ENCODE results near the gene MYO3B. TPM values are rescaled to one million over a fixed set of nuclear protein-coding genes. Genes with fewer than 3 reads are reported as not detected.
A peak's percentile ranks its signal among the peaks of the same experiment; 100 is the strongest.
"Not testable (repeated sequence)": the region's sequence is repeated elsewhere in the genome, so short reads cannot be mapped to it uniquely, and the experiment has no call there.

The MYO3B gene
- polyA plus RNA-seq, 12 donors = 0.07 to 3.2 (median 0.23) TPM; not detected in 2

- DNase-seq = no peak
Observed at GRCh38 chr2:170262806-170263205, 84.9 kb downstream of the MYO3B start.

- DNase-seq = not testable (repeated sequence)
Observed at GRCh38 chr2:170263728-170264521, 86.0 kb downstream of the MYO3B start.

- no peak for DNase-seq
Observed at GRCh38 chr2:170264522-170264860, 86.5 kb downstream of the MYO3B start.

- DNase-seq = no peak
Observed at GRCh38 chr2:170264865-170265264, 86.9 kb downstream of the MYO3B start.

GRCh38 chr2:170265321-170265720 is 87.4 kb downstream of the MYO3B start:
- DNase-seq = no peak

GRCh38 chr2:170266358-170266757 is 88.4 kb downstream of the MYO3B start:
- no peak for DNase-seq

- DNase-seq = no peak
Observed at GRCh38 chr2:170267071-170267470, 89.1 kb downstream of the MYO3B start.

- no peak for DNase-seq
Observed at GRCh38 chr2:170270278-170270864, 92.4 kb downstream of the MYO3B start.

GRCh38 chr2:170271340-170271739 is 93.4 kb downstream of the MYO3B start:
- peak; percentile 4 for DNase-seq

GRCh38 chr2:170276056-170276455 is 98.1 kb downstream of the MYO3B start:
- DNase-seq = no peak

GRCh38 chr2:170276925-170277629 is 99.1 kb downstream of the MYO3B start:
- DNase-seq = no peak

GRCh38 chr2:170277951-170278350 is 100.0 kb downstream of the MYO3B start:
- DNase-seq = no peak

- not testable (repeated sequence) for DNase-seq
Observed at GRCh38 chr2:170279615-170280014, 101.7 kb downstream of the MYO3B start.

GRCh38 chr2:170282851-170283250 is 104.9 kb downstream of the MYO3B start:
- no peak for DNase-seq

- DNase-seq = no peak
Observed at GRCh38 chr2:170284205-170284604, 106.3 kb downstream of the MYO3B start.

- DNase-seq = no peak
Observed at GRCh38 chr2:170288859-170289258, 110.9 kb downstream of the MYO3B start.

- no peak for DNase-seq
Observed at GRCh38 chr2:170291474-170291873, 113.5 kb downstream of the MYO3B start.

- DNase-seq = no peak
Observed at GRCh38 chr2:170292415-170292814, 114.5 kb downstream of the MYO3B start.

GRCh38 chr2:170297496-170297895 is 119.5 kb downstream of the MYO3B start:
- DNase-seq = no peak

GRCh38 chr2:170298115-170298514 is 120.2 kb downstream of the MYO3B start:
- no peak for DNase-seq

GRCh38 chr2:170298861-170299429 is 121.0 kb downstream of the MYO3B start:
- DNase-seq = no peak

- no peak for DNase-seq
Observed at GRCh38 chr2:170300993-170301392, 123.0 kb downstream of the MYO3B start.

- no peak for DNase-seq
Observed at GRCh38 chr2:170301626-170302025, 123.7 kb downstream of the MYO3B start.
